ENCODE data around the gene RNASE7.

RNASE7 gene

DNA sequence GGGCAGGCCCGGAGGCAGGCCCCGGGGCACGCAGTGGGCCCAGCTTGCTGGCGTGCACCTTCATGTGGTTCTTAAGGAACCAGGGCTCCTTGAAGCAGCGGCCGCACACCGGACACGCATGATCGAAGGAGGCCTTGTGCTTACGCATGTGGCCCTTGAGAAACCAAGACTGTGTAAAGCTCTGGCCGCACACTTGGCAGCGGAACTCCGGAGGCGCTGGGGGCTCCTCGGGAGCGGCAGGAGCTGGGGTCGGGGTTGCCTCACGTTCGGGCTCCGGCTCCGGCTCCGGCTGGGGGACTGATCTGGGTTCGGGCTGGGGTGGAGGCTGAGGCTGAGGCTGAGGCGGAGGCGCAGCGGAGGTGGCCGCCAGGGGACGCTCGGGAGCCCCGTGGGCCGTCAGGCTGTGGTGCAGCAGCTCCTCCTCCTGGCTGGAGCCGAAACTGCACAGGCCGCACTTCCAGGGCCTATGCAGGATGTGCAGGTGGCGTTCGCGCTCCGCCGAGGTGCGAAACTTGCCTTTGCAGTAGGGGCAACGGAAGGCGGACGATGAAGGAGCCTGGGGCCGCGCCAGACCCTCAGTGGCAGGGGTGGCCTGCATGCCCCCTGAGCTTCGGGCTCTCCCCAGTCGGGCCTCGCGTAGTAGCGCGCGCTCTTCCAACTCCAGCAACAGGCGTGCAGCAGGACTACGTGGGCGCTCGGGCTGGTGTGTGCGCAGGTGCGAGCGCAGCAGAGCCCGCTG, 50.3 kb downstream of the RNASE7 start:
- no peak overlapping the region for H3K4me3 ChIP-seq (ENCODE audit: low read length)

DNA sequence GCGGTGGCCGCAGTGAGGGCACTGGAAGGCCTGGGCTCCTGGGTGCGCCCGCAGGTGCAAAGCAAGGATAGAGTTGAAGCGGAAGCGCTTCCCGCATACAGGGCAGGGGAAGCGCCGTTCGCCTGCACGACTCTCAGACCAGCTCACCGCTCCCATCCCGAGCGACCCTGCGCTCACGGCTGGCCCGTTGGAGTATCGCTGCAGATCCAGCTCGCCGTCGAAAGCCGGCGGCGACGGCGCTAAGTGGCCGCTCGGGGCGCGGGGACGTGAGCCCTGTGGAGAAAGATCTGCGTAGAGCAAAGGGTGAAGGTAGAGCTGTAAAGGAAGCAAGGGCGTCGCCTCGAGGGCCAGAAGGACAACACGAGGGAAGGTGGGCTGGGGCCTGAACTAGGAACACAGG, 50.9 kb downstream of the RNASE7 start:
- DNase-seq (ENCODE audit: low read depth), result no peak
- H3K4me3 ChIP-seq (ENCODE audit: low read length), result no peak overlapping the region
- TF ChIP-seq, protein P1, sequence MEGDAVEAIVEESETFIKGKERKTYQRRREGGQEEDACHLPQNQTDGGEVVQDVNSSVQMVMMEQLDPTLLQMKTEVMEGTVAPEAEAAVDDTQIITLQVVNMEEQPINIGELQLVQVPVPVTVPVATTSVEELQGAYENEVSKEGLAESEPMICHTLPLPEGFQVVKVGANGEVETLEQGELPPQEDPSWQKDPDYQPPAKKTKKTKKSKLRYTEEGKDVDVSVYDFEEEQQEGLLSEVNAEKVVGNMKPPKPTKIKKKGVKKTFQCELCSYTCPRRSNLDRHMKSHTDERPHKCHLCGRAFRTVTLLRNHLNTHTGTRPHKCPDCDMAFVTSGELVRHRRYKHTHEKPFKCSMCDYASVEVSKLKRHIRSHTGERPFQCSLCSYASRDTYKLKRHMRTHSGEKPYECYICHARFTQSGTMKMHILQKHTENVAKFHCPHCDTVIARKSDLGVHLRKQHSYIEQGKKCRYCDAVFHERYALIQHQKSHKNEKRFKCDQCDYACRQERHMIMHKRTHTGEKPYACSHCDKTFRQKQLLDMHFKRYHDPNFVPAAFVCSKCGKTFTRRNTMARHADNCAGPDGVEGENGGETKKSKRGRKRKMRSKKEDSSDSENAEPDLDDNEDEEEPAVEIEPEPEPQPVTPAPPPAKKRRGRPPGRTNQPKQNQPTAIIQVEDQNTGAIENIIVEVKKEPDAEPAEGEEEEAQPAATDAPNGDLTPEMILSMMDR (conservative IDR thresholded peaks at IDR 0.05; ENCODE audit: low read length), result no peak

More for the DNA sequence above, 50.3 kb downstream of the RNASE7 start:
- peak; percentile 59 for DNase-seq (ENCODE audit: low read depth)
- TF ChIP-seq, protein P1 (conservative IDR thresholded peaks at IDR 0.05; ENCODE audit: low read length), result peak; percentile 100

All from AG10803 (cell line).